PC-9 (cell line): ENCODE data around the gene ERBB2.

Source experiments
- EZH2 ChIP-seq: fragments of 200-600 bp; sonication (generic); IDR thresholded peaks from 2 replicates; pipeline ENCODE4 v1.8.0; 2017; ENCODE audit warnings: antibody characterized with exemption, low read depth
- TF ChIP-seq, protein P1 (sequence below): fragments of 200-600 bp; sonication (generic); conservative IDR thresholded peaks from 2 replicates; pipeline ENCODE4 v1.6.1; 2017; ENCODE audit warnings: mixed run types, antibody characterized with exemption, mild to moderate bottlenecking, moderate library complexity

DNA sequence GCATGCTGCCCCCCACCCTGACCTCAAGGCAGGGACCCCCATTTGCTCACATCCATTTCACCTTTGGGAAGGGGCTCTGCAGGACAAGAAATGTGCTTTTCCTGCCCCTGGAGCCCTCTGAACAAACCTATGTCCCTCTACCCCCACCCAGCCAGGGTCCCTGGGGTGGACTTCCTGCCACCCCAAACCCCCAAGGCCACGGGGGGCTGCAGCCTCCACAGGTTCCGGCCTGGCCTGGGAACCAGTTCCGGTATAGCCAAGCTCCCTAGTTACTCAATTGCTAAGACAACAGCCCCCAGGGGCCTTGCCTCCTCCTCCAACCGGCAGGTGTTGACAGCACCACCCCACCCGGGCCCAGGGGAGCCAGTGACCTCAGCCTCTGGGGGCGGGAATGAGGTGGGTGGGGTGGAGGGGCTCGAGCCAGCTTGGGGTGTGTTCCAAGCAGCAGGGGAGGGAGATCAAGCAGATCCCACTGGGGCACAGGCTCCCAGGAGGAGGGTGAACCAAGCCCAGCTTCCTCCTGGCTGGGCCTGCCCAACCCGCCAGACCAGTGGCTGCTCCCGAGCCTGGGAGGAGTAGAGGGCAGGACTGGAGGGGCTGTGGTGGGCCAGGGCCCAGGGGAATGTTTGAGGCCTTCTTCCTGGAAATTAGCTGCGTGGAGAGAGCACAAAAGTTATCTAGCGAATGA, 25.0 kb upstream of the ERBB2 start:
- TF ChIP-seq, protein P1, sequence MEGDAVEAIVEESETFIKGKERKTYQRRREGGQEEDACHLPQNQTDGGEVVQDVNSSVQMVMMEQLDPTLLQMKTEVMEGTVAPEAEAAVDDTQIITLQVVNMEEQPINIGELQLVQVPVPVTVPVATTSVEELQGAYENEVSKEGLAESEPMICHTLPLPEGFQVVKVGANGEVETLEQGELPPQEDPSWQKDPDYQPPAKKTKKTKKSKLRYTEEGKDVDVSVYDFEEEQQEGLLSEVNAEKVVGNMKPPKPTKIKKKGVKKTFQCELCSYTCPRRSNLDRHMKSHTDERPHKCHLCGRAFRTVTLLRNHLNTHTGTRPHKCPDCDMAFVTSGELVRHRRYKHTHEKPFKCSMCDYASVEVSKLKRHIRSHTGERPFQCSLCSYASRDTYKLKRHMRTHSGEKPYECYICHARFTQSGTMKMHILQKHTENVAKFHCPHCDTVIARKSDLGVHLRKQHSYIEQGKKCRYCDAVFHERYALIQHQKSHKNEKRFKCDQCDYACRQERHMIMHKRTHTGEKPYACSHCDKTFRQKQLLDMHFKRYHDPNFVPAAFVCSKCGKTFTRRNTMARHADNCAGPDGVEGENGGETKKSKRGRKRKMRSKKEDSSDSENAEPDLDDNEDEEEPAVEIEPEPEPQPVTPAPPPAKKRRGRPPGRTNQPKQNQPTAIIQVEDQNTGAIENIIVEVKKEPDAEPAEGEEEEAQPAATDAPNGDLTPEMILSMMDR: no peak
- no peak for TF ChIP-seq EZH2
